ENCODE measurements around the gene RNF186. TPM values are rescaled to one million over a fixed set of nuclear protein-coding genes. Genes with fewer than 3 reads are reported as not detected.
A peak's percentile ranks its signal among the peaks of the same experiment; 100 is the strongest.

Gene RNF186, protein sequence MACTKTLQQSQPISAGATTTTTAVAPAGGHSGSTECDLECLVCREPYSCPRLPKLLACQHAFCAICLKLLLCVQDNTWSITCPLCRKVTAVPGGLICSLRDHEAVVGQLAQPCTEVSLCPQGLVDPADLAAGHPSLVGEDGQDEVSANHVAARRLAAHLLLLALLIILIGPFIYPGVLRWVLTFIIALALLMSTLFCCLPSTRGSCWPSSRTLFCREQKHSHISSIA
- total RNA-seq (ENCODE audit: low replicate concordance) = 1.3 and 1.9 TPM in 2 replicates
- long read RNA-seq, transcript RNF186-201 (1 exons, 1,250 nt) = major isoform, 5 of 5 reads
- long read RNA-seq, partial matches to known transcripts = 0 of 5 reads
- long read RNA-seq, other reads (novel, unspliced or antisense) = 0 of 5 reads

DNA sequence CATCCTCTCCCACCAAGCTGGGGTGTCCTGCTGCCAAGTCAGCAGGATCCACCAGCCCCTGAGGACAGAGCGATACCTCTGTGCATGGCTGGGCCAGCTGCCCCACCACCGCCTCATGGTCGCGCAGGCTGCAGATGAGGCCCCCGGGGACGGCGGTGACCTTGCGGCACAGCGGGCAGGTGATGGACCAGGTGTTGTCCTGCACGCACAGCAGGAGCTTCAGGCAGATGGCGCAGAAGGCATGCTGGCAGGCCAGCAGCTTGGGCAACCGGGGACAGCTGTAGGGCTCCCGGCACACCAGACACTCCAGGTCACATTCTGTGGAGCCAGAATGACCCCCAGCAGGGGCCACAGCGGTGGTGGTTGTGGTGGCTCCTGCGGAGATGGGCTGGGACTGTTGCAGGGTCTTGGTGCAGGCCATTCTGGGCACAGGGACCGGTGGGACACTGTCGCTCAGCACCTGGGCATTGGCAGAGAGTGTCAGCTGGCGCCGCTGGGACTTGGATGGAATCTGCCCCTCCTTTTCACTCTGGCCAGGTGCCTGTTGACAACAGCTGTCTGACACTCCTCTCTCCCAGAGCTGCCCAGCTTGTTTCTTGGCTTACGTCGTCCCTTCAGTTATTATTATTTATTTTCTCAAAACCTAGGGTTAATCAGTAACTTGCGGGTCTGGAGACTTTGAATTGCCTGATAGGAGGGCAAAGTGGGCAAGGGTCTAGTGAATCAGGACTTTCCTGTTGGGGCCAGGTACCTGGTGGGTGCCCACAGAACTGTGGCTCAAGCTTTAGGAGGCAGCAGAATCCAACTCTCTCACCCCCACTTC lies at the start of gene RNF186:
TSS of gene RNF186 (minus strand) at position 603 of the 823 bp plus-strand sequence. CDS start at position 421, 182 bp downstream.
- H3K27ac Mint-ChIP-seq = peak within 1 kb of the TSS; percentile 43
- TF ChIP-seq, protein P1, sequence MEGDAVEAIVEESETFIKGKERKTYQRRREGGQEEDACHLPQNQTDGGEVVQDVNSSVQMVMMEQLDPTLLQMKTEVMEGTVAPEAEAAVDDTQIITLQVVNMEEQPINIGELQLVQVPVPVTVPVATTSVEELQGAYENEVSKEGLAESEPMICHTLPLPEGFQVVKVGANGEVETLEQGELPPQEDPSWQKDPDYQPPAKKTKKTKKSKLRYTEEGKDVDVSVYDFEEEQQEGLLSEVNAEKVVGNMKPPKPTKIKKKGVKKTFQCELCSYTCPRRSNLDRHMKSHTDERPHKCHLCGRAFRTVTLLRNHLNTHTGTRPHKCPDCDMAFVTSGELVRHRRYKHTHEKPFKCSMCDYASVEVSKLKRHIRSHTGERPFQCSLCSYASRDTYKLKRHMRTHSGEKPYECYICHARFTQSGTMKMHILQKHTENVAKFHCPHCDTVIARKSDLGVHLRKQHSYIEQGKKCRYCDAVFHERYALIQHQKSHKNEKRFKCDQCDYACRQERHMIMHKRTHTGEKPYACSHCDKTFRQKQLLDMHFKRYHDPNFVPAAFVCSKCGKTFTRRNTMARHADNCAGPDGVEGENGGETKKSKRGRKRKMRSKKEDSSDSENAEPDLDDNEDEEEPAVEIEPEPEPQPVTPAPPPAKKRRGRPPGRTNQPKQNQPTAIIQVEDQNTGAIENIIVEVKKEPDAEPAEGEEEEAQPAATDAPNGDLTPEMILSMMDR (conservative IDR thresholded peaks at IDR 0.05) = no peak
- peaks cover 7% of the 10 kb centered on the region for H3K4me1 Mint-ChIP-seq (ENCODE audit: unreplicated experiment)

GRCh38 chr1:19864570-19865160 lies 49.6 kb upstream of the RNF186 start:
- H3K27me3 Mint-ChIP-seq = peaks cover 20% of the 10 kb centered on the region
- no peak for DNase-seq (ENCODE audit: extremely low spot score, unreplicated experiment)

More for the DNA sequence above, at the start of gene RNF186:
- Mint-ChIP-seq H3K9me3 (peaks cover 4% of the 10 kb centered on the region), H3K36me3 (no peaks in the 10 kb centered on the region), H3K27me3 (no peaks in the 10 kb centered on the region), H3K4me3 (peak within 1 kb of the TSS; percentile 34)
- DNase-seq (ENCODE audit: extremely low spot score, unreplicated experiment) = no peak

DNA sequence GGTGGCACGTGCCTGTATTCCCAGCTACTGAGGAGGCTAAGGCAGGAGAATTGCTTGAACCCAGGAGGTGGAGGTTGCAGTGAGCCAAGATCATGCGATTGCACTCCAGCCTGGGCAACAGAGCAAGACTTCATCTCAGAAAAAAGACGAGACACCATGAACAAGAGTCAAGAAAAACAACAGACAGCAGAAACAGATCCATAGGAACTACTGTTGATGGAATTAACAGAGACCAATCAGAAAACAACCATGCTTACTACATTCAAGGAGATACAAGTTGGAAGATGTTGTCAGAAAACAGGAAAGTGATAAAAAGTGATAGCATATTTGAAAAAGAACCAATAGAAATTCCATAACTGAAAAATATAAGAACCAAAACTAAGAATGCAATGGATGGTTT lies 47.9 kb upstream of the RNF186 start:
- TF ChIP-seq, protein P1 (conservative IDR thresholded peaks at IDR 0.05) = no peak
- Mint-ChIP-seq H3K27me3 (peaks cover 24% of the 10 kb centered on the region), H3K4me1 (ENCODE audit: unreplicated experiment) (no peaks in the 10 kb centered on the region), H3K9me3 (no peaks in the 10 kb centered on the region), H3K4me3 (no peak overlapping the region), H3K36me3 (no peaks in the 10 kb centered on the region), H3K27ac (no peak overlapping the region)
- no peak for DNase-seq (ENCODE audit: extremely low spot score, unreplicated experiment)

More at GRCh38 chr1:19864570-19865160, 49.6 kb upstream of the RNF186 start:
- H3K9me3 Mint-ChIP-seq = no peaks in the 10 kb centered on the region
- H3K36me3 Mint-ChIP-seq = no peaks in the 10 kb centered on the region
- no peak overlapping the region for H3K27ac Mint-ChIP-seq
- TF ChIP-seq, protein P1 (conservative IDR thresholded peaks at IDR 0.05) = no peak
- no peak overlapping the region for H3K4me3 Mint-ChIP-seq
- H3K4me1 Mint-ChIP-seq (ENCODE audit: unreplicated experiment) = no peaks in the 10 kb centered on the region

DNA sequence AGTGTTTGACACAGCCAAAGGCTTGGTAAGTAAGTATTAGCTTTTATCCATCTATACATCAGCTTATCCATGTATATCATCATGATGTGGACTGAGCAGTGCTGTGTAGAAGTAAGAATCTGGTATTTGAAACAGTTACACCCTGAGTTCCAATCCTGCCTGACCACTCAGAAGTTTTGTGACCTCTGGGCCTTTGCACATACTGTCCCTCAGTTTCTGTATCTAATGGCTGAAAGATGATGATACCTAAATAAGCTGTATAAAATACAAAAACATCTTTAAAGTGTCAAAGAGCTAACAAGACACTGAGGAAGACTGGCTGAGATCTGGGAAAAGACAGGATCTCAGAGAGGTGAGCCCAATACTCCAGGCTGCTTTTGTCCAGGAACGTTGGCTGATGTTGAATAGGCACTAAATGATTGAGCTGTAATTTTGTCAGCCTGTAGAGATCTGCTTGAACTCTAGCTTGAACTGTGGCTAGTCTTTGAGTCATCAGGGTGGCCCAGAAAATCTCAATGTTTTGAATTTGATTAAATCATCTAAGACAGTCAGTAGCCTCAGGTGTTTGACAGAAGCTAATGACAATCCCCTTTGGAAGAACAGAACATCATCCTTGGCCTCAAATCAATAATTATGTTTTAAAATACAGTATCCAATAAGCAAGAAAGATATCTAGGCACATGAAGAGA lies 46.9 kb upstream of the RNF186 start:
- no peaks in the 10 kb centered on the region for H3K4me1 Mint-ChIP-seq (ENCODE audit: unreplicated experiment)
- H3K36me3 Mint-ChIP-seq = no peaks in the 10 kb centered on the region
- peaks cover 18% of the 10 kb centered on the region for H3K27me3 Mint-ChIP-seq
- no peak for DNase-seq (ENCODE audit: extremely low spot score, unreplicated experiment)
- H3K9me3 Mint-ChIP-seq = no peaks in the 10 kb centered on the region
- H3K27ac Mint-ChIP-seq = no peak overlapping the region
- TF ChIP-seq, protein P1 (conservative IDR thresholded peaks at IDR 0.05) = no peak
- H3K4me3 Mint-ChIP-seq = no peak overlapping the region

DNA sequence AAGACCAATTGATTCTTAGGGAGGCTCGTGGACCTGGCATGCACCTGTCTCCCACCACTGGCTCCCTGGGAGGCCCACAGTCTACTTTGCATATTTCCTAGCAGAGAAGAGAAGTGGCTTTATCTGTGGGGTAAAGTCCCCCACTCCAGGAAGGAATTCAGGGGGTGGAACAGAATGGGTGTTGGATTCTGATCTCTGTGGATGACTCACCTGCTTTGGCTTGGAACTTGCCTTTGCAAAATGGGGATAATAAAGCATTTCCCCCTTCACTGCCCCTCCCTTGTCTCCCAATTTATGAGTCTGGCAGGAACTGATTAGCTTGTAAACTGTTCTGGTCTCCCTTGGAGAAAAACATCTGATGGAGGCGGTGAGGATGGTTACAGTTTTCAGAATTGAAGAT lies 46.0 kb upstream of the RNF186 start:
- Mint-ChIP-seq H3K4me3 (no peak overlapping the region), H3K4me1 (ENCODE audit: unreplicated experiment) (no peaks in the 10 kb centered on the region), H3K27ac (no peak overlapping the region), H3K27me3 (peaks cover 11% of the 10 kb centered on the region), H3K9me3 (no peaks in the 10 kb centered on the region), H3K36me3 (no peaks in the 10 kb centered on the region)
- TF ChIP-seq, protein P1 (conservative IDR thresholded peaks at IDR 0.05) = no peak
- no peak for DNase-seq (ENCODE audit: extremely low spot score, unreplicated experiment)
